Activated CD8-positive, alpha-beta T cell treated with anti-CD3 and anti-CD28 coated beads for 36 hours (primary cell): ENCODE measurements around the gene TMEM242. TPM values are rescaled to one million over a fixed set of nuclear protein-coding genes. Genes with fewer than 3 reads are reported as not detected.

Source experiments
- ATAC-seq: fragments of 200-7000 bp; cut with Tn5 transposase; one replicate; pipeline ENCODE4 v1.10.0; 2021; ENCODE audit warnings: mild to moderate bottlenecking, moderate library complexity
- CTCF ChIA-PET: fragments of 350-600 bp; sonication (Branson Sonifier 250); formaldehyde crosslinking; loops from one replicate; lab custom pipeline; 2021; ENCODE audit warnings: antibody characterized with exemption; lab: Charles Lee
- POLR2A ChIA-PET: fragments of 350-600 bp; sonication (Branson Sonifier 250); formaldehyde crosslinking; loops from one replicate; lab custom pipeline; 2021; ENCODE audit warnings: antibody characterized with exemption; lab: Charles Lee
- DNase-seq: peaks from one replicate; pipeline ENCODE4 v3.0.0-alpha.2; 2020
- H3K27ac Mint-ChIP-seq: one replicate; pipeline ENCODE4 v1.8.0; 2021; ENCODE audit warnings: mild to moderate bottlenecking, mixed read lengths
- H3K27me3 Mint-ChIP-seq: one replicate; pipeline ENCODE4 v1.8.0; 2021; ENCODE audit warnings: mixed read lengths
- H3K36me3 Mint-ChIP-seq: one replicate; pipeline ENCODE4 v1.8.0; 2021; ENCODE audit warnings: low read depth, mixed read lengths
- H3K4me1 Mint-ChIP-seq: one replicate; pipeline ENCODE4 v1.8.0; 2021; ENCODE audit warnings: low read depth, mixed read lengths
- H3K4me3 Mint-ChIP-seq: one replicate; pipeline ENCODE4 v1.8.0; 2021; ENCODE audit warnings: mild to moderate bottlenecking, moderate library complexity, mixed read lengths
- H3K9me3 Mint-ChIP-seq: one replicate; pipeline ENCODE4 v1.8.0; 2021; ENCODE audit warnings: mixed read lengths
- CTCF ChIP-seq: fragments of 200-600 bp; IDR thresholded peaks from one replicate; pipeline ENCODE4 v1.8.0; 2022; ENCODE audit warnings: antibody characterized with exemption, mild to moderate bottlenecking
- intact Hi-C: fragments of 100-400 bp; cut with micrococcal nuclease; formaldehyde crosslinking; loops from one replicate; pipeline ENCODE4 v1.10.0; 2022
- total RNA-seq, 2 experiments: library from RNA; stranded (reverse); gene quantifications; one replicate each; pipeline ENCODE4 v1.2.3, GENCODE V29; 2021

TMEM242 gene
- total RNA-seq, 2 experiments from 2014 or later, result 7.8 to 8.0 TPM

GRCh38 chr6:157276134-157276532, 47.2 kb downstream of the TMEM242 start:
- ChIA-PET POLR2A (no interaction called here), CTCF (interaction anchor here (1.2 kb wide), 1 partner anchor 710 kb away, joined by 3 read pairs; no protein-coding TSS in a partner anchor)
- peaks cover 7% of the 10 kb centered on the region for H3K4me1 Mint-ChIP-seq
- intact Hi-C loops, result loop anchor here (10.0 kb wide), 1 partner anchor 241 kb away; no protein-coding TSS in a partner anchor
- ATAC-seq (no peak), DNase-seq (no peak)
- H3K9me3 Mint-ChIP-seq, result no peaks in the 10 kb centered on the region
- TF ChIP-seq CTCF, result no peak
- H3K4me3 Mint-ChIP-seq, result no peak overlapping the region
- H3K27me3 Mint-ChIP-seq, result no peaks in the 10 kb centered on the region
- no peaks in the 10 kb centered on the region for H3K36me3 Mint-ChIP-seq
- H3K27ac Mint-ChIP-seq, result no peak overlapping the region

- ATAC-seq (peak; percentile 92), DNase-seq (peak; percentile 88)
- peak overlapping the region; percentile 80 for H3K4me3 Mint-ChIP-seq
- CTCF ChIA-PET, result interaction anchor here (0.8 to 3.9 kb wide), 15 partner anchors 7 to 709 kb away, joined by 3 to 20 read pairs (median 3); no protein-coding TSS in a partner anchor
- H3K27me3 Mint-ChIP-seq, result no peaks in the 10 kb centered on the region
- TF ChIP-seq CTCF, result peak; percentile 89
- H3K4me1 Mint-ChIP-seq, result peaks cover 7% of the 10 kb centered on the region
- intact Hi-C loops, result loop anchor here (10.0 kb wide), 1 partner anchor 240 kb away; no protein-coding TSS in a partner anchor
- peak overlapping the region; percentile 85 for H3K27ac Mint-ChIP-seq
- peaks cover 7% of the 10 kb centered on the region for H3K9me3 Mint-ChIP-seq
- H3K36me3 Mint-ChIP-seq, result no peaks in the 10 kb centered on the region
- POLR2A ChIA-PET, result interaction anchor here (0.6 to 1.3 kb wide), 6 partner anchors 9 to 254 kb away, joined by 3 to 5 read pairs (median 3); no protein-coding TSS in a partner anchor
Observed at GRCh38 chr6:157274471-157275226, 48.7 kb downstream of the TMEM242 start.

- Mint-ChIP-seq H3K4me1 (peaks cover 7% of the 10 kb centered on the region), H3K27ac (peak overlapping the region; percentile 85), H3K27me3 (no peaks in the 10 kb centered on the region), H3K9me3 (peaks cover 7% of the 10 kb centered on the region), H3K4me3 (peak overlapping the region; percentile 80), H3K36me3 (no peaks in the 10 kb centered on the region)
- no peak for TF ChIP-seq CTCF
- peak; percentile 79 for DNase-seq
- ChIA-PET POLR2A (interaction anchor here (0.6 to 1.3 kb wide), 4 partner anchors 8 to 253 kb away, joined by 3 to 5 read pairs (median 3); no protein-coding TSS in a partner anchor), CTCF (interaction anchor here (1.0 to 3.9 kb wide), 10 partner anchors 8 to 453 kb away, joined by 3 to 20 read pairs (median 4); no protein-coding TSS in a partner anchor)
- intact Hi-C loops, result loop anchor here (10.0 kb wide), 1 partner anchor 239 kb away; no protein-coding TSS in a partner anchor
- ATAC-seq, result peak; percentile 69
Observed at GRCh38 chr6:157273756-157274470, 49.4 kb downstream of the TMEM242 start.

- DNase-seq (peak; percentile 60), ATAC-seq (peak; percentile 35)
- H3K4me1 Mint-ChIP-seq, result peaks cover 7% of the 10 kb centered on the region
- intact Hi-C loops, result loop anchor here (10.0 kb wide), 1 partner anchor 238 kb away; no protein-coding TSS in a partner anchor
- peak overlapping the region; percentile 23 for H3K27ac Mint-ChIP-seq
- H3K9me3 Mint-ChIP-seq, result peaks cover 7% of the 10 kb centered on the region
- CTCF ChIA-PET, result interaction anchor here (1.2 to 3.9 kb wide), 4 partner anchors 9 to 238 kb away, joined by 3 to 20 read pairs (median 4); no protein-coding TSS in a partner anchor
- H3K36me3 Mint-ChIP-seq, result no peaks in the 10 kb centered on the region
- peak overlapping the region; percentile 80 for H3K4me3 Mint-ChIP-seq
- TF ChIP-seq CTCF, result peak; percentile 19
- no peaks in the 10 kb centered on the region for H3K27me3 Mint-ChIP-seq
- POLR2A ChIA-PET, result interaction anchor here (1.1 kb wide), 1 partner anchor 120 kb away, joined by 5 read pairs; no protein-coding TSS in a partner anchor
Observed at GRCh38 chr6:157272866-157273755, 50.2 kb downstream of the TMEM242 start.
